H1 (cell line): Measurements from ENCODE around the gene NHS. TPM values are rescaled to one million over a fixed set of nuclear protein-coding genes. Genes with fewer than 3 reads are reported as not detected.

ENCODE experiments used
- CTCF ChIA-PET: fragments of 300-600 bp; sonication (Branson Sonifier 250); formaldehyde crosslinking; loops from one replicate; lab custom pipeline; 2021; ENCODE audit not compliant: partially characterized antibody; lab: Charles Lee
- POLR2A ChIA-PET: fragments of 300-600 bp; sonication (Branson Sonifier 250); formaldehyde crosslinking; loops from one replicate; lab custom pipeline; 2021; ENCODE audit warnings: inconsistent platforms; ENCODE audit not compliant: partially characterized antibody; lab: Charles Lee
- DNase-seq, 2 experiments: peaks; one replicate each; pipeline versions ENCODE4 v3.0.0 to v3.0.0-alpha.2; 2010 to 2022; ENCODE audit warnings: low spot score in 2 of 2, low read depth in 1 of 2, mixed read lengths in 1 of 2
- FAIRE-seq: peaks from 2 replicates; lab custom pipeline; 2011; peaks lifted over from hg19 to GRCh38; lab: Jason Lieb, UNC
- H2AFZ ChIP-seq: 2 replicates; pipeline ENCODE4 v1.8.1; 2012; ENCODE audit warnings: low read length, inconsistent platforms
- H2AK5ac ChIP-seq: 2 replicates; pipeline ENCODE4 v1.6.1; 2013; ENCODE audit warnings: low read depth, low read length
- H2BK120ac ChIP-seq: replicated peaks from 2 replicates; pipeline ENCODE3; 2013; ENCODE audit warnings: low read depth, low read length, inconsistent platforms
- H2BK12ac ChIP-seq: 2 replicates; pipeline ENCODE4 v1.6.1; 2013; ENCODE audit warnings: low read depth, low read length
- H2BK15ac ChIP-seq: 2 replicates; pipeline ENCODE4 v1.6.1; 2013; ENCODE audit warnings: low read length
- H2BK20ac ChIP-seq: 2 replicates; pipeline ENCODE4 v1.6.1; 2013; ENCODE audit warnings: low read length
- H2BK5ac ChIP-seq: 2 replicates; pipeline ENCODE4 v1.6.1; 2013; ENCODE audit warnings: low read depth, low read length
- H3K14ac ChIP-seq: 2 replicates; pipeline ENCODE4 v1.6.1; 2013; ENCODE audit warnings: inconsistent platforms; ENCODE audit not compliant: insufficient read length
- H3K18ac ChIP-seq: 2 replicates; pipeline ENCODE4 v1.6.1; 2013; ENCODE audit warnings: low read length; ENCODE audit errors: extremely low read depth
- H3K23ac ChIP-seq: 2 replicates; pipeline ENCODE4 v1.6.1; 2013; ENCODE audit warnings: inconsistent platforms; ENCODE audit not compliant: insufficient read length
- H3K23me2 ChIP-seq: 2 replicates; pipeline ENCODE4 v1.6.1; 2013; ENCODE audit warnings: low read depth, low read length
- H3K27ac ChIP-seq: 2 replicates; pipeline ENCODE4 v1.6.1; 2011; ENCODE audit warnings: low read depth, low read length, inconsistent platforms
- H3K27me3 ChIP-seq, 4 experiments: replicated peaks in 1 of 4; 1 replicate in 1 of 4; 2 replicates in 3 of 4; pipeline versions ENCODE4 v1.6.1 to v1.8.1; 2011 to 2013; ENCODE audit warnings: low read length in 3 of 4, mild to moderate bottlenecking in 3 of 4, inconsistent platforms in 2 of 4, mixed read lengths in 2 of 4, moderate library complexity in 1 of 4; ENCODE audit not compliant: control insufficient read depth in 3 of 4, insufficient read depth in 3 of 4; ENCODE audit errors: extremely low read depth in 1 of 4
- H3K36me3 ChIP-seq, 4 experiments: 2 replicates each; pipeline versions ENCODE4 v1.6.1 to v1.8.1; 2011 to 2013; ENCODE audit warnings: mild to moderate bottlenecking in 4 of 4, low read length in 3 of 4, moderate library complexity in 2 of 4, control low read depth in 1 of 4, inconsistent platforms in 1 of 4; ENCODE audit not compliant: insufficient read depth in 4 of 4, control insufficient read depth in 2 of 4
- H3K4ac ChIP-seq: replicated peaks from 2 replicates; pipeline ENCODE3; 2013; ENCODE audit warnings: low read length, low read depth, mixed read lengths, inconsistent platforms; ENCODE audit not compliant: insufficient read length
- H3K4me1 ChIP-seq, 4 experiments: replicated peaks in 1 of 4; 1 replicate in 1 of 4; 2 replicates in 3 of 4; pipeline versions ENCODE4 v1.6.1 to v1.8.1; 2011 to 2013; ENCODE audit warnings: low read length in 3 of 4, inconsistent platforms in 2 of 4, mixed read lengths in 1 of 4; ENCODE audit not compliant: insufficient read depth in 4 of 4, control insufficient read depth in 3 of 4
- H3K4me2 ChIP-seq, 2 experiments: 2 replicates each; pipeline versions ENCODE4 v1.6.1 to v1.8.1; 2011 to 2013; ENCODE audit warnings: low read depth in 2 of 2, low read length in 2 of 2, control low read depth in 1 of 2, inconsistent platforms in 1 of 2, mild to moderate bottlenecking in 1 of 2; ENCODE audit not compliant: insufficient read depth in 1 of 2
- H3K4me3 ChIP-seq, 4 experiments: fragments of 200-600, 300-600 bp in 1 of 4; sonication (generic), shearing (Covaris generic), sonication (Bioruptor Twin) in 1 of 4; 2 replicates each; pipeline versions ENCODE4 v1.5.1 to v1.8.1; 2011 to 2016; ENCODE audit warnings: low read length in 4 of 4, low read depth in 3 of 4, control low read depth in 2 of 4, inconsistent platforms in 2 of 4, mild to moderate bottlenecking in 2 of 4, mixed read lengths in 1 of 4, moderate library complexity in 1 of 4; ENCODE audit not compliant: insufficient read depth in 2 of 4; ENCODE audit errors: extremely low read depth in 1 of 4
- H3K56ac ChIP-seq: replicated peaks from 2 replicates; pipeline ENCODE3; 2013; ENCODE audit warnings: low read depth, mild to moderate bottlenecking, mixed read lengths, low read length, inconsistent platforms; ENCODE audit not compliant: insufficient read length
- H3K79me1 ChIP-seq: 2 replicates; pipeline ENCODE4 v1.6.1; 2013; ENCODE audit warnings: low read depth, low read length, control low read depth
- H3K79me2 ChIP-seq, 2 experiments: 2 replicates each; pipeline versions ENCODE4 v1.6.1 to v1.8.1; 2012 to 2013; ENCODE audit warnings: low read length in 2 of 2, mild to moderate bottlenecking in 2 of 2, inconsistent platforms in 1 of 2; ENCODE audit not compliant: insufficient read depth in 2 of 2, control insufficient read depth in 1 of 2
- H3K9ac ChIP-seq, 4 experiments: replicated peaks in 1 of 4; 1 replicate in 1 of 4; 2 replicates in 3 of 4; pipeline versions ENCODE4 v1.6.1 to v1.8.1; 2011 to 2013; ENCODE audit warnings: low read depth in 3 of 4, low read length in 3 of 4, control low read depth in 2 of 4, mild to moderate bottlenecking in 2 of 4, moderate library complexity in 2 of 4, inconsistent platforms in 1 of 4; ENCODE audit errors: extremely low read depth in 1 of 4
- H3K9me3 ChIP-seq, 2 experiments: 2 replicates each; pipeline versions ENCODE4 v1.6.1 to v1.8.1; 2012 to 2013; ENCODE audit warnings: mild to moderate bottlenecking in 2 of 2, moderate library complexity in 2 of 2, control low read depth in 1 of 2, inconsistent platforms in 1 of 2, low read depth in 1 of 2, low read length in 1 of 2, mixed read lengths in 1 of 2; ENCODE audit not compliant: insufficient read depth in 2 of 2
- H4K20me1 ChIP-seq, 2 experiments: replicated peaks in 1 of 2; 2 replicates each; pipeline versions ENCODE3 to v1.8.1; 2011 to 2013; ENCODE audit warnings: inconsistent platforms in 2 of 2, low read length in 2 of 2, mild to moderate bottlenecking in 1 of 2; ENCODE audit not compliant: insufficient read depth in 2 of 2, control insufficient read depth in 1 of 2
- H4K5ac ChIP-seq: 2 replicates; pipeline ENCODE4 v1.6.1; 2013; ENCODE audit warnings: low read length, low read depth, mixed read lengths, inconsistent platforms; ENCODE audit not compliant: insufficient read length
- H4K8ac ChIP-seq: 2 replicates; pipeline ENCODE4 v1.8.0; 2013; ENCODE audit warnings: mild to moderate bottlenecking, moderate library complexity, low read length, inconsistent platforms; ENCODE audit not compliant: insufficient read depth; ENCODE audit errors: extremely low read depth
- H4K91ac ChIP-seq: replicated peaks from 2 replicates; pipeline ENCODE3; 2013; ENCODE audit warnings: low read length, mixed read lengths, inconsistent platforms; ENCODE audit not compliant: insufficient read length
- ASH2L ChIP-seq: fragments of 200-600, 300-600 bp; sonication (generic); IDR thresholded peaks from one replicate; pipeline ENCODE4 v1.7.1; 2017; ENCODE audit warnings: low read length
- CBX8 ChIP-seq: fragments of 300-800, 300-1000 bp; sonication (generic); IDR thresholded peaks from 2 replicates; pipeline ENCODE4 v1.7.1; 2016; ENCODE audit warnings: low read depth, low read length, borderline replicate concordance
- CHD1 ChIP-seq: IDR thresholded peaks from 2 replicates; pipeline ENCODE4 v1.6.1; 2012; ENCODE audit warnings: low read depth, low read length, improper control_type of control experiment
- CTBP2 ChIP-seq: IDR thresholded peaks from 2 replicates; pipeline ENCODE4 v1.7.0; 2011; ENCODE audit warnings: borderline replicate concordance, mild to moderate bottlenecking, moderate library complexity, mixed read lengths, low read length; ENCODE audit not compliant: insufficient read depth, insufficient read length
- EGR1 ChIP-seq: IDR thresholded peaks from 2 replicates; pipeline ENCODE4 v1.6.1; 2011; ENCODE audit warnings: low read depth, low read length, borderline replicate concordance
- EZH2 ChIP-seq: fragments of 200-600 bp; sonication (generic); IDR thresholded peaks from 2 replicates; pipeline ENCODE4 v1.7.1; 2012; ENCODE audit warnings: low read depth, mild to moderate bottlenecking, moderate library complexity, low read length, inconsistent platforms; ENCODE audit not compliant: severe bottlenecking
- JUN ChIP-seq: IDR thresholded peaks from 2 replicates; pipeline ENCODE4 v1.6.1; 2011; ENCODE audit warnings: low read depth, mild to moderate bottlenecking, improper control_type of control experiment, low read length
- KDM5A ChIP-seq: fragments of 200-600 bp; IDR thresholded peaks from 2 replicates; pipeline ENCODE4 v1.7.1; 2012; ENCODE audit warnings: mild to moderate bottlenecking, low read length, inconsistent platforms, mixed read lengths
- NANOG ChIP-seq: IDR thresholded peaks from 2 replicates; pipeline ENCODE4 v1.6.1; 2011; ENCODE audit warnings: low read length, low read depth, mild to moderate bottlenecking, inconsistent platforms; ENCODE audit not compliant: insufficient read depth, poor library complexity, severe bottlenecking
- RFX5 ChIP-seq: IDR thresholded peaks from 2 replicates; pipeline ENCODE4 v1.6.1; 2011; ENCODE audit warnings: low read depth, low read length, improper control_type of control experiment, borderline replicate concordance
- SRF ChIP-seq: IDR thresholded peaks from 2 replicates; pipeline ENCODE4 v1.6.1; 2011; ENCODE audit warnings: mild to moderate bottlenecking, low read depth, low read length, moderate library complexity
- TAF1 ChIP-seq: IDR thresholded peaks from 2 replicates; pipeline ENCODE4 v1.6.1; 2011; ENCODE audit warnings: mild to moderate bottlenecking, low read depth, low read length
- TBP ChIP-seq: IDR thresholded peaks from 2 replicates; pipeline ENCODE4 v1.6.1; 2011; ENCODE audit warnings: low read depth, low read length, improper control_type of control experiment
- TEAD4 ChIP-seq: IDR thresholded peaks from 2 replicates; pipeline ENCODE4 v1.6.1; 2012; ENCODE audit warnings: low read depth, low read length, inconsistent platforms, mixed read lengths
- WGBS, 2 experiments: shearing (Covaris generic) in 1 of 2; methylation state at CpG; one replicate each; pipeline versions ENCODE4 v1.1.6 to v1.1.7; 2013 to 2015; ENCODE audit warnings: low lambda C conversion rate in 2 of 2, mixed read lengths in 2 of 2, inconsistent platforms in 1 of 2, low coverage in 1 of 2, missing lambda C conversion rate in 1 of 2; ENCODE audit not compliant: insufficient replicate concordance in 2 of 2, insufficient coverage in 1 of 2, insufficient read length in 1 of 2; ENCODE audit errors: extremely low coverage in 1 of 2, missing lambda C conversion rate in 1 of 2; 5-methylcytosine and 5-hydroxymethylcytosine counted together
- polyA plus RNA-seq, 7 experiments: library from polyadenylated mRNA; depleted of rRNA in 3 of 7; stranded (reverse) in 5 of 7; unstranded in 2 of 7; fragments of >200 nt in 5 of 7; fragments of 200-250 nt in 2 of 7; gene quantifications; 1 replicate in 5 of 7; 2 replicates in 1 of 7; 4 replicates in 1 of 7; pipeline versions ENCODE4 v1.2.1 to v1.2.3, GENCODE V29; 2011 to 2013; ENCODE audit warnings: missing spikeins in 2 of 7, mixed read lengths in 2 of 7
- total RNA-seq: library from RNA; stranded (reverse); fragmentation: NEBNext Ultra II Directional; extraction: Animal tissue kit (Norgen Biotek cat#: 25700); gene quantifications from 2 replicates; pipeline ENCODE4 v1.2.1, GENCODE V29; 2021
- TF ChIP-seq, protein P1 (sequence below): IDR thresholded peaks from 2 replicates; pipeline ENCODE4 v1.6.1; 2012; ENCODE audit warnings: inconsistent platforms

NHS gene
- total and polyA plus RNA-seq, 2 of the 8 experiments (the other 6 are each of a cell fraction or from before 2014, with no cell fraction given), result 2.2 to 6.7 TPM

DNA sequence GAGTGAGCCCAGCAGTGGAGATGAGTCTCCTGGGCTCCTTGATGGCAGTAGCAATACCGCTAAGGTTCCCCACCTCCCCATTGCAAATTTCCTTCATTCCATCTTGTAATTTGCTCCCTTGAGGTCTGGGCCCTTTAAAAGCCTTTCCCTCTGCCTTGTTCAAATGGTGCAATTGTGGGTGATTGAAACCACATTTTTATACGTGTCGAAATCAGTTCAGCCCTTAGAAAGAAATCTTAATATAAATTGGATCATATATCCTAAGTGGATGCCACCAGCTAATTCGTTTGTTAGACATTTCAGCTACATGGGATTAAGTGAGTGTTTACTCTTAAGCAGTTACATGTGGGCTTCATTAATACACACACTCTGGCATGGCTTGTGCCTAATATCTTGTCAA, 68.6 kb downstream of the NHS start:
- no peak overlapping the region for H3K4me2 ChIP-seq
- H3K23ac ChIP-seq, result no peak overlapping the region
- H3K18ac ChIP-seq, result no peak overlapping the region
- no peak overlapping the region for H2BK15ac ChIP-seq
- no peak overlapping the region for H4K91ac ChIP-seq
- H3K14ac ChIP-seq, result no peak overlapping the region
- no peak overlapping the region for H3K9ac ChIP-seq
- H3K4me1 ChIP-seq, result no peaks in the 10 kb centered on the region; a peak in 1 of 7 replicates
- no peak overlapping the region for H3K4me3 ChIP-seq
- no peak overlapping the region for H2BK20ac ChIP-seq
- no peak overlapping the region for H4K5ac ChIP-seq
- H3K79me2 ChIP-seq, result no peaks in the 10 kb centered on the region
- no peaks in the 10 kb centered on the region for H4K20me1 ChIP-seq
- no peaks in the 10 kb centered on the region for H3K23me2 ChIP-seq
- no peaks in the 10 kb centered on the region for H3K27me3 ChIP-seq
- no peak overlapping the region for H2BK12ac ChIP-seq
- H3K27ac ChIP-seq, result no peak overlapping the region
- H4K8ac ChIP-seq, result no peak overlapping the region
- no peaks in the 10 kb centered on the region for H3K36me3 ChIP-seq
- H3K56ac ChIP-seq, result no peak overlapping the region
- H2BK120ac ChIP-seq, result no peak overlapping the region
- H2BK5ac ChIP-seq, result no peak overlapping the region
- 78% methylated on average over 4 of the region's 4 CpGs; no CpG with 5 or more reads in 1 of the 2 experiments for WGBS, 2 experiments
- ChIA-PET POLR2A (interaction anchor here (0.9 kb wide), 1 partner anchor 12 kb away, joined by 3 read pairs; no protein-coding TSS in a partner anchor), CTCF (interaction anchor here (1.0 to 1.2 kb wide), 3 partner anchors 9 to 91 kb away, joined by 3 to 5 read pairs (median 3); no protein-coding TSS in a partner anchor)
- no peak overlapping the region for H3K4ac ChIP-seq
- no peak overlapping the region for H2AFZ ChIP-seq
- no peak for DNase-seq
- no peak overlapping the region for H2AK5ac ChIP-seq
- H3K9me3 ChIP-seq, result no peaks in the 10 kb centered on the region
- H3K79me1 ChIP-seq, result no peaks in the 10 kb centered on the region
- no peak for FAIRE-seq
- TF ChIP-seq EGR1 (no peak), KDM5A (no peak), TAF1 (no peak), TBP (no peak), CTBP2 (no peak), CHD1 (no peak), EZH2 (no peak), CBX8 (no peak), TEAD4 (no peak), JUN (no peak), ASH2L (no peak), RFX5 (no peak), NANOG (no peak), SRF (no peak)
- TF ChIP-seq, protein P1, sequence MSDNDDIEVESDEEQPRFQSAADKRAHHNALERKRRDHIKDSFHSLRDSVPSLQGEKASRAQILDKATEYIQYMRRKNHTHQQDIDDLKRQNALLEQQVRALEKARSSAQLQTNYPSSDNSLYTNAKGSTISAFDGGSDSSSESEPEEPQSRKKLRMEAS, result no peak
